Colonic mucosa (tissue), 4 donors: ENCODE measurements around the gene LMLN. TPM values are rescaled to one million over a fixed set of nuclear protein-coding genes. Genes with fewer than 3 reads are reported as not detected.

Source experiments
- DNase-seq: peaks from one replicate; pipeline ENCODE4 v3.0.0-alpha.2; 2020
- H3K27ac ChIP-seq: fragments of 200-600 bp; one replicate; pipeline ENCODE4 v1.8.0; 2021
- H3K27me3 ChIP-seq: fragments of 200-600 bp; one replicate; pipeline ENCODE4 v1.8.0; 2021
- H3K36me3 ChIP-seq: fragments of 200-600 bp; one replicate; pipeline ENCODE4 v1.8.0; 2021
- H3K4me1 ChIP-seq: fragments of 200-600 bp; one replicate; pipeline ENCODE4 v1.8.0; 2021; ENCODE audit warnings: mild to moderate bottlenecking
- H3K4me3 ChIP-seq: fragments of 200-600 bp; one replicate; pipeline ENCODE4 v1.8.0; 2021
- H3K9ac ChIP-seq, 2 donors: one replicate each; pipeline ENCODE4 v1.7.0; 2013; ENCODE audit warnings: control low read depth in 2 of 2, low read depth in 2 of 2, low read length in 2 of 2
- H3K9me3 ChIP-seq: fragments of 200-600 bp; one replicate; pipeline ENCODE4 v1.8.0; 2021
- intact Hi-C: fragments of 100-400 bp; cut with DNase I; formaldehyde crosslinking; loops from one replicate; pipeline ENCODE4 v1.14.1; 2022
- total RNA-seq, 2 donors: library from RNA; stranded (reverse); fragmentation: NEBNext Ultra II Directional in 1 of 2; extraction: Animal tissue kit (Norgen Biotek cat#: 25700) in 1 of 2; gene quantifications; one replicate each; pipeline ENCODE4 v1.2.1, GENCODE V29; 2021
- TF ChIP-seq, protein P1 (sequence below): fragments of 200-600 bp; IDR thresholded peaks from one replicate; pipeline ENCODE4 v1.8.0; 2022; ENCODE audit warnings: antibody characterized with exemption, mild to moderate bottlenecking
- donor health status: healthy.
- donor health status: DM: no; HTN: no; CAD: no.
- donor health status: DM: no; HTN: no; CAD: no.

The LMLN gene
- total RNA-seq, 2 donors from 2014 or later, result 5.0 to 5.9 TPM

DNA sequence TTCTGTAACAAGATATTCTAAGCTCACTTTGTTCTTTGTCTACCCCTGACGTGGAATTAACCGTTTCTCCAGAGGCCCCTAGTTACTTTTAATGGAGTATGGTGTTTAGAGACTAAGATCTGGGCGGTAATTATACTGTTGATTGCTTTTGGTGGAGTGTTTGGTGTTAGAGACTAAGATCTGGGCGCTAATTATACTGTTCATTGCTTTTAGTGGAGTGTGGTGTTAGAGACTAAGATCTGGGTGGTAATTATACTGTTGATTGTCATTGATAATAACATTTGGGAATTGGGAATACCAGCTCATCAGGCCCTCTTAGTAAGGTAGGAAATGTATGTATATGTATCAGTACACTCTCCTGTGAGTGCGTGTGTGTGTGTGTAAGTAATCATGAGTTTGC is 66.6 kb downstream of the LMLN start:
- Histone ChIP-seq H3K9ac (no peak overlapping the region), H3K4me3 (no peak overlapping the region), H3K9me3 (no peaks in the 10 kb centered on the region), H3K27me3 (no peaks in the 10 kb centered on the region), H3K36me3 (no peaks in the 10 kb centered on the region), H3K27ac (no peak overlapping the region), H3K4me1 (no peaks in the 10 kb centered on the region)
- TF ChIP-seq, protein P1, sequence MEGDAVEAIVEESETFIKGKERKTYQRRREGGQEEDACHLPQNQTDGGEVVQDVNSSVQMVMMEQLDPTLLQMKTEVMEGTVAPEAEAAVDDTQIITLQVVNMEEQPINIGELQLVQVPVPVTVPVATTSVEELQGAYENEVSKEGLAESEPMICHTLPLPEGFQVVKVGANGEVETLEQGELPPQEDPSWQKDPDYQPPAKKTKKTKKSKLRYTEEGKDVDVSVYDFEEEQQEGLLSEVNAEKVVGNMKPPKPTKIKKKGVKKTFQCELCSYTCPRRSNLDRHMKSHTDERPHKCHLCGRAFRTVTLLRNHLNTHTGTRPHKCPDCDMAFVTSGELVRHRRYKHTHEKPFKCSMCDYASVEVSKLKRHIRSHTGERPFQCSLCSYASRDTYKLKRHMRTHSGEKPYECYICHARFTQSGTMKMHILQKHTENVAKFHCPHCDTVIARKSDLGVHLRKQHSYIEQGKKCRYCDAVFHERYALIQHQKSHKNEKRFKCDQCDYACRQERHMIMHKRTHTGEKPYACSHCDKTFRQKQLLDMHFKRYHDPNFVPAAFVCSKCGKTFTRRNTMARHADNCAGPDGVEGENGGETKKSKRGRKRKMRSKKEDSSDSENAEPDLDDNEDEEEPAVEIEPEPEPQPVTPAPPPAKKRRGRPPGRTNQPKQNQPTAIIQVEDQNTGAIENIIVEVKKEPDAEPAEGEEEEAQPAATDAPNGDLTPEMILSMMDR, result no peak
- no peak for DNase-seq
- intact Hi-C loops, result no loop called here

DNA sequence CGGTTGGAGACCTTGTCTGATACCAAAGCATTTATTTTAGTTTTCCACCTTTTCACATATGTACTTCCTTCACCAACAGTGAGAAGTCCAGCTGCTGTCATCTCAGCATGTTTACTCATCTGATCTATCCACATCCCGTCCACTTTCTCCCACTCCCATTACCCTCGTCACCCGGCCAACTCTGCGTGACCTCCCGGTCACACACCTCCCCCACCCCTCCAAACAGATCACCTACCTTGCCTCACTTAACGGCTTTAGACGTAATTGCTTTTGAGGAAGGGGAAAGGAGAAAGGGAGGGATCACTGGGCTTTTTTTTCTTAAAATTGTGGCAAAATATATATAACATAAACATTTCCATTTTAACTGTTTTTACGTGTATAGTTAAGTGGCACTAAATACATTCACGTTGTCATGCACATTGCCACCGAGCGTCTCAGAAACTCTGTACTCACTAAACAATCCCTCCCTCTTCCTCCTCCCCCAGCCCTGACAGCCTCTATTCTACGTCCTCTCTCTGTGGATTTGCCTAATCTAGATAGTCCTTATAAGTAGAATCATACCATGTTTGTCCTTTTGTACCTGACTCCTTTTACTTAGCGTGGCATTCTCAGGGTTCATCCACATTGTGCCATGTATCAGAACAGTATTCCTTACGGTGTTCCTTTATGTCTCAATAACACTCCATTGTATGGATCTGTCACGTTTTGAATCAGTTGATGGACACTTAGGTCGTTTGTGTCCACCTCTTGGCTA is 67.2 kb downstream of the LMLN start:
- Histone ChIP-seq H3K27ac (no peak overlapping the region), H3K36me3 (no peaks in the 10 kb centered on the region), H3K4me3 (no peak overlapping the region), H3K4me1 (no peaks in the 10 kb centered on the region), H3K27me3 (no peaks in the 10 kb centered on the region), H3K9ac (no peak overlapping the region), H3K9me3 (no peaks in the 10 kb centered on the region)
- intact Hi-C loops, result no loop called here
- DNase-seq, result no peak
- TF ChIP-seq, protein P1, result no peak

DNA sequence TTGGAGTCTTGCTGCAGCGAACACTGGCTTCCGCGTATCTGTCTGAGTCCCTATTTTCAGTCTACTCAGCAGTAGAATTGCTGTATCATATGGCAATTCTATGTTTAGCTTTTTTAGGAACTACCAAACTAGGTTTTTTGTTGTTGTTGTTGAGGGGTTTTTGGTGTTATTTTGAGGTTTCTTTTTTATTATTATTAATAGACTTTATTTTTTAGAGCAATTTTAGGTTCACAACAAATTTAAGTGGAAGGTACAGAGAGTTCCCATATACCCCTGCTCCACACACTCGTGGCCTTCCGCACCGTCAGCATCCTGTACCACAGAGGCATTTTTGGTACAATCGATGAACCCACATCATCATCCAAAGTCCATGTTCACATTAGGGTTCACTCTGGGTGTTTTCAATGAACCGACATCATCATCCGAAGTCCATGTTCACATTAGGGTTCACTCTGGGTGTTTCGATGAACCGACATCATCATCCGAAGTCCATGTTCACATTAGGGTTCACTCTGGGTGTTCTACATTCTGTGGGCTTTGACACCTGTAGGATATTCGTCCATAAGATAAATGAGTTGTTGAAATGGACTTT is 67.9 kb downstream of the LMLN start:
- no peak overlapping the region for H3K4me3 ChIP-seq
- intact Hi-C loops, result no loop called here
- no peak overlapping the region for H3K9ac ChIP-seq
- TF ChIP-seq, protein P1, result no peak
- H3K36me3 ChIP-seq, result no peaks in the 10 kb centered on the region
- no peak overlapping the region for H3K27ac ChIP-seq
- no peaks in the 10 kb centered on the region for H3K27me3 ChIP-seq
- DNase-seq, result no peak
- H3K9me3 ChIP-seq, result no peaks in the 10 kb centered on the region
- H3K4me1 ChIP-seq, result no peaks in the 10 kb centered on the region

DNA sequence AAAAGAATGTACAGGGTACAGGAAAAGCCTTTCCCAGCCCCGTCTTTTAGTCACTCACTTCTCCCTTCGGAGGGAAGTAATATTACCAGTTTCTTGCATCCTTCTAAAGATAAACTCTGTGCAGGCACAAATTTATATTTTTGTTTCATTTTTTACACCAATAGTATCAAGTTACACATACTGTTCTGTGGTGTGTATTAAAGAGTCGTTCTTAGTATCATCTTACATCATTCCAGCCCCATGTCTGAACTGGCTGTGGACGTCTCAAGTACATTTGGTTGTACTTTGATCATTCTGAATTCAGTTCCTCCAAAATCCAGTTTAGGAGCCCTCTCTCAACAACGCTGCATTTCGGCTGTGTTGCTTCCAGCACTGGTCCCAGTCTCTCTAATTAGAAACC is 68.7 kb downstream of the LMLN start:
- Histone ChIP-seq H3K27me3 (no peaks in the 10 kb centered on the region), H3K36me3 (no peaks in the 10 kb centered on the region), H3K9ac (no peak overlapping the region), H3K9me3 (no peaks in the 10 kb centered on the region), H3K27ac (no peak overlapping the region), H3K4me1 (no peaks in the 10 kb centered on the region), H3K4me3 (no peak overlapping the region)
- DNase-seq, result no peak
- intact Hi-C loops, result no loop called here
- TF ChIP-seq, protein P1, result no peak

DNA sequence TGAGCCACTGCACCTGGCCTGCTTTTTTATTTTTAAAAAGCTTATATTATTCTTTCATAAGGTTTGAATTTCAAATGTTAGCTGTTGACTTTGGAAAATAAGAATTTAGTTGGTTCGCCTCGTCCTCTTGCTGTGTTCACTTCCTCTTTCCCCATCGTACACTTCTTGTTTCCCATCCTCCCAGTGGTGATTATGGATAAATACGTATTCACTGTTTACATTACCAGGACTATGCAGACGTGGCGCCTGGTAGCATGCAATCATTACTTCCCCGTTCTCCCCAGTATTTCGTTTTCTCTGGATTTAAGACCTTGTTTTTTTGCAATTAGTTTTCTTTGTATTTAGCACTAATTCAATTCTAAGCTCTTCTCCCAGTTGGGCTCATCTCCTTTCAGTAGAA is 70.1 kb downstream of the LMLN start:
- Histone ChIP-seq H3K4me1 (no peaks in the 10 kb centered on the region), H3K9ac (no peak overlapping the region), H3K27me3 (no peaks in the 10 kb centered on the region), H3K4me3 (no peak overlapping the region), H3K9me3 (no peaks in the 10 kb centered on the region), H3K36me3 (no peaks in the 10 kb centered on the region), H3K27ac (no peak overlapping the region)
- TF ChIP-seq, protein P1, result no peak
- intact Hi-C loops, result no loop called here
- DNase-seq, result no peak
